ENCODE measurements around the gene ADPRH.

DNA sequence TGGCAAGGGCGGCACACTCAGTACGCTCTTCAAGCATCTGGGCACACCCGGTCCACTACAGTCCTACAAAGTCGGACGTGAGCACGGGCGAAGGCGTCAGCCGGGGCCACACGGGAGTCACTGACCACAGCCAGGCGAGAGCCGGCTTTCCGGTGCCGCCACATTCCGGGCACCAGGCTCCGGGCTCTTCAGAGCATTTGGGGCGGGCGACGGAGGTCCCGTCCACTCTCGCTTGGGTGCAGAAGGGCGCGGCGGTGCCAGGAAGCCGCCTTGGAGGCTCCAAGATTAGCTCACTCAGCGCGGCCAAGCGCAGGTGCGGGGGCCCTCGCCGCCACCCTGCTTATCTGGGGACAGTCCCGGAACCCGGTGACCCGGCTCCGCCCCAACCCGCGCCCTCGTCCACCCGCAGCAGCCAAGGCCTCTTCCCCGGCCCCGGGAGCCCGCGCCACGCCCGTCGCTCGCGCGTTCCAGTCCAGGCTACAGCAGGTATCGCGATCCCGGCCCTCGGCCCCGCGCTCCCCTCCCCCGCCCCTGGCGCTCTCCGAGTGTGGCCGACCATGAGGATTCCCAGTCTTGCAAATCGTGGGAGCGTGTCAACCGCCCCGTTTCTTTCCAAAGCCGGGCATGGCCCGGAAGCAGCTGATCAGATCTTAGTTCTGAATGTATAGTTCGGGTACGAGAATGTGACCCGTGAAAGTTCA is at the start of gene ADPRH:
- TF ChIP-seq, protein P1, sequence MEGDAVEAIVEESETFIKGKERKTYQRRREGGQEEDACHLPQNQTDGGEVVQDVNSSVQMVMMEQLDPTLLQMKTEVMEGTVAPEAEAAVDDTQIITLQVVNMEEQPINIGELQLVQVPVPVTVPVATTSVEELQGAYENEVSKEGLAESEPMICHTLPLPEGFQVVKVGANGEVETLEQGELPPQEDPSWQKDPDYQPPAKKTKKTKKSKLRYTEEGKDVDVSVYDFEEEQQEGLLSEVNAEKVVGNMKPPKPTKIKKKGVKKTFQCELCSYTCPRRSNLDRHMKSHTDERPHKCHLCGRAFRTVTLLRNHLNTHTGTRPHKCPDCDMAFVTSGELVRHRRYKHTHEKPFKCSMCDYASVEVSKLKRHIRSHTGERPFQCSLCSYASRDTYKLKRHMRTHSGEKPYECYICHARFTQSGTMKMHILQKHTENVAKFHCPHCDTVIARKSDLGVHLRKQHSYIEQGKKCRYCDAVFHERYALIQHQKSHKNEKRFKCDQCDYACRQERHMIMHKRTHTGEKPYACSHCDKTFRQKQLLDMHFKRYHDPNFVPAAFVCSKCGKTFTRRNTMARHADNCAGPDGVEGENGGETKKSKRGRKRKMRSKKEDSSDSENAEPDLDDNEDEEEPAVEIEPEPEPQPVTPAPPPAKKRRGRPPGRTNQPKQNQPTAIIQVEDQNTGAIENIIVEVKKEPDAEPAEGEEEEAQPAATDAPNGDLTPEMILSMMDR (IDR thresholded peaks at IDR 0.05; ENCODE audit: low read length), result no peak
- no peak for TF ChIP-seq EZH2 (IDR thresholded peaks at IDR 0.05; ENCODE audit: borderline replicate concordance, low read length)

All from OCI-LY1 (cell line).